Duodenal mucosa (tissue), 2 donors: ENCODE results near the gene USP24.

ENCODE experiments used
- H3K27ac ChIP-seq: one replicate; pipeline ENCODE4 v1.7.0; 2013; ENCODE audit warnings: low read depth, low read length
- H3K27me3 ChIP-seq, 2 donors: one replicate each; pipeline ENCODE4 v1.7.0; 2013; ENCODE audit warnings: low read length in 2 of 2, control low read depth in 1 of 2; ENCODE audit not compliant: insufficient read depth in 2 of 2, control insufficient read depth in 1 of 2
- H3K36me3 ChIP-seq, 2 donors: one replicate each; pipeline ENCODE4 v1.7.0; 2013; ENCODE audit warnings: low read length in 2 of 2, control low read depth in 1 of 2; ENCODE audit not compliant: insufficient read depth in 2 of 2, control insufficient read depth in 1 of 2
- H3K4me1 ChIP-seq, 2 donors: one replicate each; pipeline ENCODE4 v1.7.0; 2013; ENCODE audit warnings: low read length in 2 of 2, control low read depth in 1 of 2; ENCODE audit not compliant: insufficient read depth in 2 of 2, control insufficient read depth in 1 of 2
- H3K4me3 ChIP-seq, 2 donors: one replicate each; pipeline ENCODE4 v1.7.0; 2013; ENCODE audit warnings: low read length in 2 of 2, low read depth in 1 of 2
- H3K9ac ChIP-seq, 2 donors: one replicate each; pipeline ENCODE4 v1.7.0; 2013; ENCODE audit warnings: low read length in 2 of 2, low read depth in 1 of 2
- H3K9me3 ChIP-seq, 2 donors: one replicate each; pipeline ENCODE4 v1.7.0; 2013; ENCODE audit warnings: low read length in 2 of 2, control low read depth in 1 of 2; ENCODE audit not compliant: control insufficient read depth in 1 of 2

USP24 gene

GRCh38 chr1:55051169-55051568 lies 164.0 kb downstream of the USP24 start:
- H3K9me3 ChIP-seq = no peaks in the 10 kb centered on the region
- peaks cover 0 to 54% of the 10 kb centered on the region in 2 donors for H3K36me3 ChIP-seq
- H3K9ac ChIP-seq = no peak overlapping the region
- H3K27me3 ChIP-seq = no peaks in the 10 kb centered on the region
- no peak overlapping the region for H3K27ac ChIP-seq
- H3K4me3 ChIP-seq = no peak overlapping the region
- H3K4me1 ChIP-seq = no peaks in the 10 kb centered on the region

GRCh38 chr1:55050283-55050682 lies 164.9 kb downstream of the USP24 start:
- Histone ChIP-seq H3K9ac (no peak overlapping the region), H3K4me3 (no peak overlapping the region), H3K27me3 (no peaks in the 10 kb centered on the region), H3K9me3 (no peaks in the 10 kb centered on the region), H3K27ac (no peak overlapping the region), H3K4me1 (no peaks in the 10 kb centered on the region), H3K36me3 (peaks cover 0 to 62% of the 10 kb centered on the region in 2 donors)

GRCh38 chr1:55049914-55050278 lies 165.3 kb downstream of the USP24 start:
- Histone ChIP-seq H3K9ac (no peak overlapping the region), H3K36me3 (peaks cover 0 to 64% of the 10 kb centered on the region in 2 donors), H3K27me3 (no peaks in the 10 kb centered on the region), H3K9me3 (no peaks in the 10 kb centered on the region), H3K4me3 (no peak overlapping the region), H3K4me1 (no peaks in the 10 kb centered on the region), H3K27ac (no peak overlapping the region)

GRCh38 chr1:55049271-55049913 lies 165.8 kb downstream of the USP24 start:
- Histone ChIP-seq H3K9me3 (no peaks in the 10 kb centered on the region), H3K9ac (no peak overlapping the region), H3K27me3 (no peaks in the 10 kb centered on the region), H3K4me3 (no peak overlapping the region), H3K4me1 (no peaks in the 10 kb centered on the region), H3K27ac (no peak overlapping the region), H3K36me3 (peaks cover 0 to 68% of the 10 kb centered on the region in 2 donors)

GRCh38 chr1:55048453-55049270 lies 166.5 kb downstream of the USP24 start:
- H3K4me1 ChIP-seq = no peaks in the 10 kb centered on the region
- H3K9ac ChIP-seq = no peak overlapping the region
- H3K27ac ChIP-seq = no peak overlapping the region

GRCh38 chr1:55047611-55048010 lies 167.6 kb downstream of the USP24 start:
- Histone ChIP-seq H3K4me3 (no peak overlapping the region), H3K27me3 (no peaks in the 10 kb centered on the region), H3K9ac (no peak overlapping the region), H3K27ac (no peak overlapping the region), H3K9me3 (no peaks in the 10 kb centered on the region), H3K4me1 (no peaks in the 10 kb centered on the region), H3K36me3 (peaks cover 0 to 60% of the 10 kb centered on the region in 2 donors)

More at GRCh38 chr1:55048453-55049270, 166.5 kb downstream of the USP24 start:
- no peak overlapping the region for H3K4me3 ChIP-seq
- H3K27me3 ChIP-seq = no peaks in the 10 kb centered on the region
- H3K9me3 ChIP-seq = no peaks in the 10 kb centered on the region
- H3K36me3 ChIP-seq = peaks cover 0 to 69% of the 10 kb centered on the region in 2 donors

- Histone ChIP-seq H3K4me3 (no peak overlapping the region), H3K36me3 (peaks cover 0 to 55% of the 10 kb centered on the region in 2 donors), H3K4me1 (no peaks in the 10 kb centered on the region), H3K27me3 (no peaks in the 10 kb centered on the region), H3K9ac (no peak overlapping the region), H3K27ac (no peak overlapping the region), H3K9me3 (no peaks in the 10 kb centered on the region)
These were observed 168.3 kb downstream of the USP24 start for GRCh38 chr1:55046871-55047270.

GRCh38 chr1:55045430-55045829 lies 169.7 kb downstream of the USP24 start:
- Histone ChIP-seq H3K9ac (no peak overlapping the region), H3K4me1 (peaks cover 4 to 6% of the 10 kb centered on the region in 2 donors)

GRCh38 chr1:55044617-55045397 lies 170.4 kb downstream of the USP24 start:
- no peak overlapping the region for H3K27ac ChIP-seq
- H3K4me1 ChIP-seq = peaks cover 5 to 6% of the 10 kb centered on the region in 2 donors
- no peak overlapping the region for H3K4me3 ChIP-seq
- no peak overlapping the region for H3K9ac ChIP-seq
- peaks cover 0 to 6% of the 10 kb centered on the region in 2 donors for H3K27me3 ChIP-seq
- H3K36me3 ChIP-seq = peaks cover 0 to 42% of the 10 kb centered on the region in 2 donors
- no peaks in the 10 kb centered on the region for H3K9me3 ChIP-seq

More at GRCh38 chr1:55045430-55045829, 169.7 kb downstream of the USP24 start:
- Histone ChIP-seq H3K9me3 (no peaks in the 10 kb centered on the region), H3K27me3 (peaks cover 0 to 6% of the 10 kb centered on the region in 2 donors), H3K4me3 (no peak overlapping the region), H3K36me3 (peaks cover 0 to 48% of the 10 kb centered on the region in 2 donors), H3K27ac (no peak overlapping the region)

GRCh38 chr1:55043726-55044125 lies 171.4 kb downstream of the USP24 start:
- Histone ChIP-seq H3K9me3 (no peaks in the 10 kb centered on the region), H3K27me3 (peaks cover 0 to 11% of the 10 kb centered on the region in 2 donors), H3K27ac (no peak overlapping the region), H3K4me1 (peaks cover 10 to 13% of the 10 kb centered on the region in 2 donors), H3K36me3 (peaks cover 0 to 36% of the 10 kb centered on the region in 2 donors), H3K9ac (no peak overlapping the region), H3K4me3 (no peak overlapping the region)
